Esophagus muscularis mucosa (tissue), 4 donors: ENCODE results near the gene SMG6. TPM values are rescaled to one million over a fixed set of nuclear protein-coding genes. Genes with fewer than 3 reads are reported as not detected.

ENCODE experiments used
- DNase-seq: peaks from one replicate; pipeline ENCODE4 v3.0.0-alpha.2; 2017; ENCODE audit errors: extremely low spot score
- H3K27ac ChIP-seq, 4 donors: fragments of 200-600 bp; sonication (generic); replicated peaks in 1 of 4; 1 replicate in 3 of 4; 2 replicates in 1 of 4; pipeline ENCODE4 v1.5.1; 2016 to 2019; ENCODE audit warnings: mild to moderate bottlenecking in 1 of 4
- H3K27me3 ChIP-seq, 4 donors: fragments of 200-600 bp; sonication (generic); one replicate each; pipeline versions ENCODE4 v1.5.1 to v1.6.0; 2016 to 2019
- H3K36me3 ChIP-seq, 4 donors: fragments of 200-600 bp; sonication (generic); one replicate each; pipeline ENCODE4 v1.5.1; 2016 to 2019
- H3K4me1 ChIP-seq, 4 donors: fragments of 200-600 bp; sonication (generic); one replicate each; pipeline ENCODE4 v1.5.1; 2016 to 2019
- H3K4me3 ChIP-seq, 4 donors: fragments of 200-600 bp; sonication (generic); 1 replicate in 2 of 4; 2 replicates in 2 of 4; pipeline ENCODE4 v1.5.1; 2016 to 2019; ENCODE audit warnings: mild to moderate bottlenecking in 4 of 4, moderate library complexity in 1 of 4
- H3K9me3 ChIP-seq, 4 donors: fragments of 200-600 bp; sonication (generic); 1 replicate in 3 of 4; 2 replicates in 1 of 4; pipeline ENCODE4 v1.5.1; 2016 to 2019
- CTCF ChIP-seq, 3 experiments: fragments of 200-600 bp in 2 of 3; fragments of 450-650 bp in 1 of 3; sonication (generic) in 2 of 3; IDR thresholded peaks; one replicate each; pipeline ENCODE4 v1.5.1; 2017 to 2019; ENCODE audit warnings: antibody characterized with exemption in 3 of 3, mild to moderate bottlenecking in 2 of 3, moderate library complexity in 1 of 3
- EP300 ChIP-seq: sonication (generic); formaldehyde crosslinking; IDR thresholded peaks from one replicate; pipeline ENCODE4 v1.6.1; 2017; ENCODE audit warnings: antibody characterized with exemption
- POLR2A ChIP-seq: fragments of 450-650 bp; IDR thresholded peaks from one replicate; pipeline ENCODE4 v1.6.1; 2017; ENCODE audit warnings: antibody characterized with exemption, moderate library complexity, mild to moderate bottlenecking, low read depth
- POLR2AphosphoS5 ChIP-seq, 2 donors: sonication (generic); formaldehyde crosslinking; IDR thresholded peaks; one replicate each; pipeline ENCODE4 v1.6.1; 2017; ENCODE audit warnings: antibody characterized with exemption in 2 of 2
- WGBS: methylation state at CpG from one replicate; pipeline ENCODE4 v1.1.5; 2018; 5-methylcytosine and 5-hydroxymethylcytosine counted together
- intact Hi-C: fragments of 100-400 bp; cut with DNase I; formaldehyde crosslinking; loops from one replicate; pipeline ENCODE4 v1.15.1; 2023
- total RNA-seq, 4 donors: library from RNA; depleted of rRNA; stranded (reverse); fragments of >200 nt; gene quantifications; one replicate each; pipeline versions ENCODE4 v1.1.0 to v1.2.1, GENCODE V29; 2016

SMG6 gene
- total RNA-seq, 4 donors from 2014 or later: 38.2 to 67.7 (median 47.7) TPM

- no peaks in the 10 kb centered on the region for H3K27me3 ChIP-seq
- H3K4me3 ChIP-seq: peak overlapping the region in 2 of 4 donors; percentile 0 to 28
- TF ChIP-seq CTCF (IDR thresholded peaks at IDR 0.05) (no peak), POLR2A (no peak), EP300 (no peak)
- WGBS: 37% methylated on average over 11 of the region's 11 CpGs
- no peak for DNase-seq
- intact Hi-C loops: loop anchor here (5.0 kb wide), 1 partner anchor 36 kb away; no protein-coding TSS in a partner anchor
- peaks cover 0 to 5% (median 0%) of the 10 kb centered on the region in 4 donors for H3K36me3 ChIP-seq
- H3K4me1 ChIP-seq: peaks cover 48 to 68% (median 54%) of the 10 kb centered on the region in 4 donors
- no peaks in the 10 kb centered on the region for H3K9me3 ChIP-seq
- peak overlapping the region; percentile 81 to 92 (median 87) for H3K27ac ChIP-seq
These were observed 90.2 kb downstream of the SMG6 start for GRCh38 chr17:2213291-2213960.

GRCh38 chr17:2212400-2212981 is 91.1 kb downstream of the SMG6 start:
- peaks cover 0 to 5% (median 0%) of the 10 kb centered on the region in 4 donors for H3K36me3 ChIP-seq
- peak overlapping the region; percentile 81 to 92 (median 87) for H3K27ac ChIP-seq
- intact Hi-C loops: loop anchor here (5.0 kb wide), 1 partner anchor 35 kb away; no protein-coding TSS in a partner anchor
- peaks cover 56 to 77% (median 63%) of the 10 kb centered on the region in 4 donors for H3K4me1 ChIP-seq
- no peak overlapping the region for H3K4me3 ChIP-seq
- WGBS: 48% methylated on average over 10 of the region's 10 CpGs
- no peak for TF ChIP-seq EP300
- TF ChIP-seq POLR2AphosphoS5 (IDR thresholded peaks at IDR 0.05): peak; percentile 56 to 57
- no peaks in the 10 kb centered on the region for H3K9me3 ChIP-seq
- no peak for DNase-seq
- no peaks in the 10 kb centered on the region for H3K27me3 ChIP-seq

GRCh38 chr17:2211661-2212399 is 91.8 kb downstream of the SMG6 start:
- H3K4me3 ChIP-seq: no peak overlapping the region
- peaks cover 0 to 5% (median 0%) of the 10 kb centered on the region in 4 donors for H3K36me3 ChIP-seq
- intact Hi-C loops: loop anchor here (5.0 kb wide), 1 partner anchor 35 kb away; no protein-coding TSS in a partner anchor
- DNase-seq: no peak
- no peaks in the 10 kb centered on the region for H3K27me3 ChIP-seq
- H3K27ac ChIP-seq: peak overlapping the region; percentile 81 to 92 (median 87)
- 82% methylated on average over 6 of the region's 6 CpGs for WGBS
- no peaks in the 10 kb centered on the region for H3K9me3 ChIP-seq
- TF ChIP-seq CTCF (IDR thresholded peaks at IDR 0.05): no peak
- H3K4me1 ChIP-seq: peaks cover 60 to 84% (median 70%) of the 10 kb centered on the region in 4 donors

GRCh38 chr17:2210726-2211125 is 92.9 kb downstream of the SMG6 start:
- Histone ChIP-seq H3K4me1 (peaks cover 54 to 76% (median 66%) of the 10 kb centered on the region in 4 donors), H3K4me3 (no peak overlapping the region), H3K36me3 (peaks cover 0 to 5% (median 0%) of the 10 kb centered on the region in 4 donors), H3K27me3 (no peaks in the 10 kb centered on the region), H3K27ac (peak overlapping the region; percentile 12 to 92 (median 61)), H3K9me3 (no peaks in the 10 kb centered on the region)
- TF ChIP-seq POLR2AphosphoS5 (IDR thresholded peaks at IDR 0.05) (no peak), POLR2A (no peak), CTCF (IDR thresholded peaks at IDR 0.05) (no peak), EP300 (no peak)
- 86% methylated on average over 2 of the region's 2 CpGs for WGBS
- DNase-seq: no peak
- intact Hi-C loops: loop anchor here (5.0 kb wide), 1 partner anchor 33 kb away; no protein-coding TSS in a partner anchor
